ENCODE measurements around the gene KCTD8.
"Not testable (repeated sequence)": the region's sequence is repeated elsewhere in the genome, so short reads cannot be mapped to it uniquely, and the experiment has no call there.

KCTD8 gene

GRCh38 chr4:44320833-44321232, 127.8 kb downstream of the KCTD8 start:
- no peak for DNase-seq

DNA sequence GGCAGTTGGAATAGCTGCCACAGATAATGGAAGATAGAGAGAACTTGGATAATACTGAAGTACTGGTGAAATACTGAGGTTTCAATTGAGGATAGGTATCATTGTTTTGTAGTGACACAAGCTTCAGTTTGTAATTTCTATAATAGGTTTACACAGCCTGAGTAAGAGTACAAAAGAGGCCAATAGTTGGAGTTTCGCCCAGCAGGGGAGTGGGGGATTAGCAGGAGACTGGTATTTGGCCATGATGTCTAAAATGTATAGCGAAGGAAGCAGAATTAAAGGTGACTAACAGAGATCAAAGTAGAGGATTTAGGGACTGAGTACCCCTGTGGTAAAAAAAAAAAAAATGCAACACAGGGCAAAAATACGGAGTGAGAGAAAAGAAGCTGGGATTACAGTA, 129.5 kb downstream of the KCTD8 start:
- DNase-seq = no peak

DNA sequence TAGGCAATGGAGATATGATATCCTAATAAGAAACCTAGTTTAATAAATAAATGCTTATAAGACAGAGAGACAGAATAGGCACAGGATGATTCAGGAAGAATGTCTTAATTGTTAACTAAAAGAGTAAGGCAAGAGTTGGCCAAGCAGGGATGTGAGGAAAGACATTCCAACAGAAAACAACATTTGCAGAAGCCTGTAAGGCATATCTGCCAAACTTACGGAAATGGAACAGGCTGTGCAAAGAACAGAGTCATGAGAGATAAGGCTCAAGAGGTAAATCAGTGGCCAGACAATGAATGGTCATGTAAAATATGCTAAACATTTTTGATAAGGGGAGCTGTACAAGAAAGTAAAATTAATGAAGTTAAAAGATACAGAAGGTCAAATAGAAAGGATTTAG, 134.9 kb downstream of the KCTD8 start:
- DNase-seq = no peak

DNA sequence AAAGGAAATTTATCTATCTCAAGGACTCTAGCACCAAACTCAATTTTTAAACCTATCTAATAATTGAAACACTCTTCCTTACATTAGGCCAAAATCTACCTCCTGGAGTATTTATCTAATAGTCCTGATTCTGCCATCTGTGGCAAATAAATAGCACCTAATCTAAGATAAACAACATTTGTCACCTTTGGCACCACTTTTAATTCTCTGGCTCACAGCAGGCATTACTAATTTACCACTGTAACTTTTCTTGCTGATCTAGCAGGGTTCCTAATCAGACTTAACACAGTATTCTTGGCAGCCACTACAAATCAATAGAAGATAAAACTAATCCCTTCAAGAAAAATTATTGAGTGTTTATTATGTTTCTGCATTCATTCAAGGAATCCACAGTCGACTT, 161.1 kb downstream of the KCTD8 start:
- no peak for DNase-seq

GRCh38 chr4:44279469-44279868, 169.1 kb downstream of the KCTD8 start:
- DNase-seq = no peak

DNA sequence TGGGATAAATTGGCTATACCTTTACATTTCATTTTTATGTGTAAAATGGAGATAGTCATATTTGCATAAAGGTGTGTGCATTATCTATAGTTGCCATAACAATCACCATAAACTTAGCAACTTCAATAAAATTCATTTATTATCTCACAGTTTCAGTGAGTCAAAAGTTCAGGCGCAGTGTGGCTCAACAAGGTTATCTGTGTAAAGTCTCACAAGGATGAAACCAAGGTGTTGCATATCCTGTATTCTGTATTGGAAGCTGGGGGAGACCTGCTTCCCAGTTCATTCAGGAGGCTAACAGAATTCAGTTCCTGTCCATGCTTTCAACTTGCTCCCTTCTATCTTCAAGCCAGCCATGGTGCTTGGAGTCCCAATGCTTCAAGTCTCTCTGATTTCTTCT, 169.5 kb downstream of the KCTD8 start:
- DNase-seq = no peak

- no peak for DNase-seq
Observed at GRCh38 chr4:44257461-44257860, 191.1 kb downstream of the KCTD8 start.

DNA sequence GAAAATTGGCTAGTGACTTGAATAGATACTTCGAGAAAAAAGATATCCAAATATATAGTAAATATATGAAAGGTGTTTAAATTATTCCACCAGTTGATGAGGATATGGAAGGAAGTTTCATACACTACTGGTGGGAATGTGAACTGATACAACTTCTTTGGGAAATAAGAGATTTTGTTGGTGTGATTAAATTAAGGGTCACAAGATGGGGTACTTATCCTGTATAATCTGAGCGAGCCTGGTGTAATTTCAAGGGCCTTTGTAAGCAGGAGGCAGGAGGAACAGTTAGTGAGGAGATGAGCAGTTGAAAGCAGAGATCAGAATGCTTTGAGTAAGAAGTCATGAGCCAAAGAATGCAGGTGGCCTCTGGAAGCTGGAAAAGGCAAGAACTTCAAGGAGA, 192.2 kb downstream of the KCTD8 start:
- no peak for DNase-seq

DNA sequence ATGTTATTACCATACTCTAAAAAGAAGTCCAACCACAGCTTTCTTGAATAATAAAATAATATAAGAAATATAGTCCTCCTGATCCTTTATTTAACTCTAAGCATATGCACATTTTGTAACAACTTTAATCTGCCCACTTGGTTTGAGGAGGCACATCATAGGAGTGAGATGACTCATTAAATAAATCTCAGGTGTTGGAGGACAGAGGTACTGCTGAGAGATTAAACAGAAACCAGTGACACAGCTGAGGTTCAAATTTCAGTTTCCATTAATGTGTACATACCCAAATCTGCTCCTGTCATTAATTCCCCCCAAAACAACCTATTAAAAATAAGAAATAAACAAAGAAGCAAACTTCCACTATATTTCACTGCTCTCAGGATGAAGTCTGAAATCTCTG, 211.0 kb downstream of the KCTD8 start:
- DNase-seq = no peak

- DNase-seq = no peak
Observed at GRCh38 chr4:44235897-44236296, 212.7 kb downstream of the KCTD8 start.

DNA sequence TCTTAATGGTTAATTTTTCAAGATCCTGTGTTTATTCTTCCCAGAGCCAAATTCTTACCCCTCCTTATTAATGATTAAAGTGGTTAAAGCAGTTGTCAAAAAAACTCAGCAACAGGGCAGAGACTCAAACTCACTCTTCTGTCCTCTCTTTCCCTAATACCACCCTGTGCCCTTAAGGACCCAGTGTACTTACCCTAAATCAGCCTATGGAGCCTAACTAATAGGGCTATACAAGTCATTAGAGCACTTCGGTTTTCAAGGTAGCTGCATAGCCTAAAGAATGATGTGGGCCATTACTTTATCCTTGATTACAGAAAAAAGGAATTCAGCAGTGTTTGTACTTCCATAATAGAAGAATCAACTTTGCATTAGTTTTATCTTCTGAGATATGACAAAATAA, 216.3 kb downstream of the KCTD8 start:
- no peak for DNase-seq

GRCh38 chr4:44231006-44231405, 217.6 kb downstream of the KCTD8 start:
- DNase-seq = no peak

DNA sequence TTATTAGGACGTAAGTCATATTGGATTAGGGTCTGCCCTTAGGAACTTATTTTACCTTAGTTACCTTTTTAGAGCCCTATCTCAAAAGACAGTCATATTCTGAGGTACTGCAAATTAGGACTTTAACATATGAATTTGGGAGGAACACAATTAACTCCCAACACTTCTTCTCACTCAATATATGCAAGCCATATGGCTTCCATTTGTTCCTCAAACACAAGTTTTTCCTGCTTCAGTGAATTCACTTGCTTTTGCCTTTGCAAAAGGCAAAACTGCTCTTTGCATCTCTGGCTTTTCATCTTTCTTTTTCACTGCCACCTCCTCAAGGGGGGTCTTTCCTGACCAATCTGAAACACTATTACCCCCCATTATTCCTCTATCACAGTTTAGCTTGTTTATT, 220.3 kb downstream of the KCTD8 start:
- DNase-seq = no peak

GRCh38 chr4:44221407-44221806, 227.2 kb downstream of the KCTD8 start:
- no peak for DNase-seq

DNA sequence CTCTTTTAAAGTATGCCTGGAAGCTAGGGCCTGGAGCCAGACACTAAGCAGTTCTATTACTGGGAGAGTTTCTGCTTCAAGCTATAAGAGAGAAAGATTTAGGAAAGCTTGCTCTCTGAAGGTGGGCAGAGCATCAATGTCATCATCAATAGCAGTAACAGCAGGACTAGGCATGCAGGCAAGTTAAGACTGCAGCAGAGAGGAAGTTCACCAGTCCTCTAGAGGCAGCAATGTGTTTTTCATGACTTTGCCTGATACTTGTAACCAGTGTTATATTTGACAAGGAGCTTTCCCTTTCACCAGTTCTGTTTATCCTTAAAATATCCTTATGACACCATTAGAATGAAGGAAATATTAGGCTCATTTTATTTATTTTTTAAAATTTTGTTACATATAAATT, 237.9 kb downstream of the KCTD8 start:
- no peak for DNase-seq

DNA sequence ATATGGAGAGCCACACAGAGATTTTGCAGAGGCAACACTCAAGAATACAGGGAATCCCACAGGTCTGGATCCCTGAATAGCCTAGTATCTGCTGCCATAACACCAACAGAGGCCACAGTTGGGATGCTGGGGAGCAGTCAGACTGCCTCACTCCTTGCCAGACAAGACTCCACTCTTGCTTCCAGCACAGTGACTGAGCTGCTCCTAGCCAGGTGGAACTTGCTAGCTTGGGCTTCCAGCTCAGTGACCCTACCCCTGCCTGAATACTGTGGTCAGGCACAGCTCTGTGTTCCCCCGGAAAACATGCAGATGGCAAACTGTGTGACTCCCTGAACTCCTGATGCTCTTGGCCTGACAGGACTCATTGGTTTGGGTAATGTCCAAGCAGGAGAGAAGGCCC, 251.8 kb downstream of the KCTD8 start:
- no peak for DNase-seq

DNA sequence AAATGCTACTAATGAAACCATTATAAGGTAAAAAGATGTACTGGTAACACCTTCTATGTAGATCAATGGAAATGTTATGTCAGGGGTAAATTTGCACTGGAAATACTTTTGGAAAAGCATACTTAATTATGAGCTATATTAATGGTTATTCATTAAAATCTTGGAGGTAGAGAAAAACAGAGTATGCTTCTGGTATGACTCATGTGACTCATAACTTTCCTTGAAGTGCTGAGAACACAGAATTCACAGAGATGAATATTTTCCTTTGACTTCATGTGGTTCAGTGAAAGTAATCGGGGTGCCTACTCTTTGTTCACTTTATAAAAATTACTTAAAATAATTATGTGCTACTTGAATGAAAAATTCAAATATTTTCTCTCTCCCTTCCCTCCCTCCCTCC, 254.2 kb downstream of the KCTD8 start:
- no peak for DNase-seq

GRCh38 chr4:44186850-44187246, 261.8 kb downstream of the KCTD8 start:
- DNase-seq = no peak

DNA sequence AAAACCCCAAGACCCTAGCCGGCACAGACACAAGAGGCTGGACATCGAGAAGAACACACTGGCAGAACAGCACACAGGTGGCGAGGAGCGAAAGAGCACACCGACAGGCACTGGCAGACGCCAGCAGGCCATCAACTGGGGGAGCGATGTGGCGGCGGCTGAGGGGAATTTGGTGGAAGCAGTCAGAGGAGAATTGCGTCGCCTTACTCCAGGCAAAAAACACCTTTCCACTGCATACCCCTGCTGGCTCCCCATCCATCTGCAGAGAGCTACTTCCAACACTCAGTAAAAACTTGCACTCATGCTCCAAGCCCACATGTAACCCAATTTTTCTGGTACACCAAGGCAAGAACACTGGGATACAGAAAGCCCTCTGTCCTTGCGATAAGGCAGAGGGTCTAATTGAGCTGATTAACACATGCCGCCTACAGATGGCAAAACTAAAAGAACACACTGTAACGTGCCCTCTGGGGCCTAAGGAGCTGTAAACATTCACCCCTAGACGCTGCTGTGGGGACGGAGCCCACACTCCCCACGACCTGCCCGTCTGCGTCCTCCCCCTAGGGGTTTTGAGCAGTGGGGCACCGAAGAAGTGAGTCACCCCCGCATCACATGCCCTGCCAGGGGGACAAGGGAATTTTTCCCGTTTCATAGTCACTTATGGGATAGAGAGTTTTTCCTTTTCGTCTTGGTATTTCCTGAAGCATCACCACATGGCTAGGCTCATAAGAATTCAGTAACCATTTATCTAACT, 262.3 kb downstream of the KCTD8 start:
- no peak for DNase-seq

DNA sequence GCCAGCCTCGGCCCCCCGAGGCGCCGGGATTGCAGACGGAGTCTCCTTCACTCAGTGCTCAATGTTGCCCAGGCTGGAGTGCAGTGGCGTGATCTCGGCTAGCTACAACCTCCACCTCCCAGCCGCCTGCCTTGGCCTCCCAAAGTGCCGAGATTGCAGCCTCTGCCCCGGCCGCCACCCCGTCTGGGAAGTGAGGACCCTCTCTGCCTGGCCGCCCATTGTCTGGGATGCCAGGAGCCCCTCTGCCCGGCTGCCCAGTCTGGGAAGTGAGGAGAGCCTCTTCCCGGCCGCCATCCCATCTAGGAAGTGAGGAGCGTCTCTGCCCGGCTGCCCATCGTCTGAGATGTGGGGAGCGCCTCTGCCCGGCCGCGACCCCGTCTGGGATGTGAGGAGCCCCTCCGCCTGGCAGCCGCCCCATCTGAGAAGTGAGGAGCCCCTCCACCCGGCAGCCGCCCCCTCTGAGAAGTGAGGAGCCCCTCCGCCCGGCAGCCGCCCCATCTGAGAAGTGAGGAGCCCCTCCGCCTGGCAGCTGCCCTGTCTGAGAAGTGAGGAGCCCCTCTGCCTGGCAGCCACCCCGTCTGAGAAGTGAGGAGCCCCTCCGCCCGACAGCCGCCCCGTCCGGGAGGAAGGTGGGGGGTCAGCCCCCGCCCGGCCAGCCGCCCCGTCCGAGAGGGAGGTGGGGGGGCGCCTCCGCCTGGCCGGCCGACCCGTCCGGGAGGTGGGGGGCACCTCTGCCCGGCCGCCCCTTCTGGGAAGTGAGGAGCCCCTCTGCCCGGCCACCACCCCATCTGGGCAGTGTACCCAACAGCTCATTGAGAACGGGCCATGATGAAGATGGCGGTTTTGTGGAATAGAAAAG, 266.9 kb downstream of the KCTD8 start:
- not testable (repeated sequence) for DNase-seq

DNA sequence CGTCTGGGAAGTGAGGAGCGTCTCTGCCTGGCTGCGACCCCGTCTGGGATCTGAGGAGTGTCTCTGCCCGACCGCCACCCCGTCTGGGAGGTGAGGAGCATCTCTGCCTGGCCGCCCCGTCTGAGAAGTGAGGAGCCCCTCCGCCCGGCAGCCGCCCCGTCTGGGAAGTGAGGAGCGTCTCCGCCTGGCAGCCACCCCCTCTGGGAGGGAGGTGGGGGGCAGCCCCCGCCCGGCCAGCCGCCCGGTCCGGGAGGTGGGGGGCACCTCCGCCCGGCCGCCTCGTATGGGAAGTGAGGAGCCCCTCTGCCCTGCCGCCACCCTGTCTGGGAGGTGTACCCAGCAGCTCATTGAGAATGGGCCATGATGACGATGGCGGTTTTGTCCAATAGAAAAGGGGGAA, 280.8 kb downstream of the KCTD8 start:
- DNase-seq = not testable (repeated sequence)

GRCh38 chr4:44165938-44166337, 282.7 kb downstream of the KCTD8 start:
- DNase-seq = no peak

DNA sequence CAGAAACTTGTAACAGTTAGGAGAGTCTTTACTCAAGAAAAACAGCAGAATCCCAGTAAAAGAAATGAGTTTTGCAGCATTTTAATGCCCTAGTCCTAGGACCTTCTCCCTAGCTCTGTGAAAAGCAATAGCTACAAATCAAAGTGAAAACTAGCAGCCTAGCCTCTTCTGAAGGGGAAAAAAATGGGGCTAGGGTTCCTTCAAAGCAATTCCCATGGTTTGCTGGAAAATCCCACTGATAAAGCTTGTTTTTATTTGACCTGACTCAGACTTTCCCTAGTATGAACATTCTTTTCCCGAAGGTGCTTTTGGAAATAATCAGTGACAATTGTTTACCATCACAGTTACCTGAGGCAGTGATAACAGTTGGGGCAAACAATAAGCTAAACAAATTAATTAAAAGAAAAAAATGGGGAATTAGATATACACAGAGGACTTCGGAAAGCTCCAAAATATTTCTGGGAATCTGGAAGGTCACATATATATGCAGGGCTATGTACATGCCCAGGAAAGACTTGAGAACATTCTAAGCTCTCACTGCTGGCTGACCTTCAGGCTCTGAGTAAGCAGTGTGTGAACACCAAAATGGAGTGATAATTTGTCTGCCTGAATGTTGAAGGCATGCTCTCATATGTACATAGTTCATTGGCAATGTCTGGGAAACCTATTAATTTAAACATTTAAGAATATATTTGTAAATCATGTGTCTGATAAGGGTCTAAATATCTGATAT, 285.9 kb downstream of the KCTD8 start:
- no peak for DNase-seq

DNA sequence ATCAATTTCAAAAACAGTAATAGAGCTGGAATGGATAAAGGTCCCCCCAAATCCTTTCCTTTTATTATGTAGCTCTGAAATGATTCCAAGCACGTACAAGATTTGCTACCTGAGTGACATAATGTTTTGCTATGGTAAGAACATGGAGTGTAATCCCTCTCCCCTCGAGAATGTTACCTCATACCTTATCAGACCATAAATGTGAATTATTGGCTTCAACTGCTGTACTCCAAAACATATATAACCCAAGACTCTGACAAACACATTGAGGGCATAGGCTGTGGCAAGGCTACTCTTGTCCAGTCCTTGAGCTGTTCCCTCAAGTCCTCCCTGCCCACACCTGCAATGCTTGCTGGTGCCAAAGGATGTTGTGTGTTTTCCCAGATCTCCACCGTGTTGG, 286.9 kb downstream of the KCTD8 start:
- no peak for DNase-seq
